Right lobe of liver (tissue), 6 donors: ENCODE results near the gene KRT10. TPM values are rescaled to one million over a fixed set of nuclear protein-coding genes. Genes with fewer than 3 reads are reported as not detected.
"Not testable (repeated sequence)": the region's sequence is repeated elsewhere in the genome, so short reads cannot be mapped to it uniquely, and the experiment has no call there.

Source experiments
- ATAC-seq, 4 donors: fragments of 200-7000 bp; cut with Tn5 transposase; one replicate each; pipeline ENCODE4 v1.9.1; 2020; ENCODE audit warnings: mild to moderate bottlenecking in 4 of 4, moderate library complexity in 4 of 4
- DNase-seq, 3 donors: peaks; one replicate each; pipeline ENCODE4 v3.0.0-alpha.2; 2020
- H3K27ac ChIP-seq, 3 donors: fragments of 200-600 bp; one replicate each; pipeline ENCODE4 v1.8.0; 2022
- H3K27me3 ChIP-seq, 2 donors: fragments of 200-600 bp; one replicate each; pipeline ENCODE4 v1.8.0; 2022
- H3K36me3 ChIP-seq, 4 donors: fragments of 200-600 bp; sonication (generic) in 1 of 4; one replicate each; pipeline versions ENCODE4 v1.5.1 to v1.8.0; 2017 to 2022; ENCODE audit warnings: control low read depth in 1 of 4
- H3K4me1 ChIP-seq, 4 donors: fragments of 200-600 bp; sonication (generic) in 1 of 4; one replicate each; pipeline versions ENCODE4 v1.5.1 to v1.8.0; 2017 to 2022; ENCODE audit warnings: control low read depth in 1 of 4
- H3K4me3 ChIP-seq, 3 donors: fragments of 200-600 bp; one replicate each; pipeline ENCODE4 v1.8.0; 2022
- H3K9me3 ChIP-seq, 4 donors: fragments of 200-600 bp; sonication (generic) in 1 of 4; one replicate each; pipeline versions ENCODE4 v1.5.1 to v1.8.0; 2017 to 2022; ENCODE audit warnings: control low read depth in 1 of 4
- POLR2A ChIP-seq: fragments of 450-650 bp; IDR thresholded peaks from one replicate; pipeline ENCODE4 v1.6.1; 2017; ENCODE audit warnings: antibody characterized with exemption, mild to moderate bottlenecking
- WGBS: methylation state at CpG from one replicate; pipeline ENCODE4 v1.1.6; 2018; ENCODE audit warnings: low coverage, low lambda C conversion rate; ENCODE audit not compliant: insufficient coverage; ENCODE audit errors: missing lambda C conversion rate; 5-methylcytosine and 5-hydroxymethylcytosine counted together
- intact Hi-C, 2 donors: fragments of 100-400 bp; cut with DNase I; formaldehyde crosslinking; loops; one replicate each; pipeline versions ENCODE4 v1.11.2 to v1.14.1; 2022
- total RNA-seq, 6 experiments: library from RNA; depleted of rRNA in 2 of 6; stranded (reverse); fragments of >200 nt in 2 of 6; fragmentation: NEBNext Ultra II Directional in 3 of 6; extraction: Animal tissue kit (Norgen Biotek cat#: 25700) in 3 of 6; gene quantifications; one replicate each; pipeline versions ENCODE4 v1.1.0 to v1.2.4, GENCODE V29; 2016 to 2023
- TF ChIP-seq, protein P1 (sequence below), 4 donors: fragments of 200-600 bp in 3 of 4; fragments of 450-650 bp in 1 of 4; IDR thresholded peaks; one replicate each; pipeline versions ENCODE4 v1.5.1 to v1.8.0; 2016 to 2022; ENCODE audit warnings: antibody characterized with exemption in 4 of 4, mild to moderate bottlenecking in 2 of 4
- donor health status: DM: no; HTN: yes; CAD: no.
- donor health status: DM: no; HTN: no; CAD: no.
- donor health status: DM: no; HTN: no; CAD: no.
- donor health status: DM: no; HTN: yes; CAD: no.
- donor health status: DM: no; HTN: yes; CAD: no.

KRT10 gene
- total RNA-seq, 6 experiments from 2014 or later: 11.4 to 20.4 (median 17.4) TPM

DNA sequence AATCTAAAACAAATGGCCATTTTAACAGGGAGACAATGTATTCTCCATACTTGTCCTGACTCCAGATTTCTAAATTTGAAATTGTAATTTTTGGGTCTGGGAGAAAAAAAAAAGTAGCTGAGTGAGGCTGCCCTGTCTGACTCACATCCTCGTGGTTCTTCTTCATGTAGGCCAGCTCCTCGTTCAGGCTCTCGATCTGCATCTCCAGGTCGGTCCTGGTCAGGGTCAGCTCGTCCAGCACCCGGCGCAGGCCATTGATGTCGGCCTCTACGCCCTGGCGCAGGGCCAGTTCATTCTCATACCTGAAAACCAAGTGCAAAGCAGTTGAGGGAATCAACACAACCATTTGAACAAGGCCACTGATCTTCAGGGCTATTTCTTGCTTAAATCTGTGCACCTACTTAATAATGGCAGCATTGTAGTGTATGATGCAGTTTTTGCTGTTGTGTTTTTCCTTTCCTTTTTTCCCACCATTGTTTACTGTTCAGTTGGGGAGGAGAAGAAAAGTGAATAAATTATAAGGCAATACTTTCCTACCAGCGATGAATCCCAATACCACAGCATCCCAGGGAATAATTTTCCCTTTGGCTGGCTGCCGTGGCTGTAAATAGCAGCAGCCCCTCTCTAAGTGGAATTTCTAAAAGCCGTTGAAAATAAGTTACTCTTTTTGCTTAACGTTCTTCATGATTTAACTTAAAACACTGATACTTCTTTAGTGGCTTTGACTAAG, 42.4 kb upstream of the KRT10 start:
- no peaks in the 10 kb centered on the region for H3K9me3 ChIP-seq
- intact Hi-C loops: no loop called here
- no peaks in the 10 kb centered on the region for H3K4me1 ChIP-seq
- WGBS: 70% methylated on average over 5 of the region's 14 CpGs
- H3K36me3 ChIP-seq: no peaks in the 10 kb centered on the region
- ATAC-seq (no peak), DNase-seq (no peak)
- H3K27me3 ChIP-seq: no peaks in the 10 kb centered on the region
- no peak for TF ChIP-seq POLR2A
- TF ChIP-seq, protein P1, sequence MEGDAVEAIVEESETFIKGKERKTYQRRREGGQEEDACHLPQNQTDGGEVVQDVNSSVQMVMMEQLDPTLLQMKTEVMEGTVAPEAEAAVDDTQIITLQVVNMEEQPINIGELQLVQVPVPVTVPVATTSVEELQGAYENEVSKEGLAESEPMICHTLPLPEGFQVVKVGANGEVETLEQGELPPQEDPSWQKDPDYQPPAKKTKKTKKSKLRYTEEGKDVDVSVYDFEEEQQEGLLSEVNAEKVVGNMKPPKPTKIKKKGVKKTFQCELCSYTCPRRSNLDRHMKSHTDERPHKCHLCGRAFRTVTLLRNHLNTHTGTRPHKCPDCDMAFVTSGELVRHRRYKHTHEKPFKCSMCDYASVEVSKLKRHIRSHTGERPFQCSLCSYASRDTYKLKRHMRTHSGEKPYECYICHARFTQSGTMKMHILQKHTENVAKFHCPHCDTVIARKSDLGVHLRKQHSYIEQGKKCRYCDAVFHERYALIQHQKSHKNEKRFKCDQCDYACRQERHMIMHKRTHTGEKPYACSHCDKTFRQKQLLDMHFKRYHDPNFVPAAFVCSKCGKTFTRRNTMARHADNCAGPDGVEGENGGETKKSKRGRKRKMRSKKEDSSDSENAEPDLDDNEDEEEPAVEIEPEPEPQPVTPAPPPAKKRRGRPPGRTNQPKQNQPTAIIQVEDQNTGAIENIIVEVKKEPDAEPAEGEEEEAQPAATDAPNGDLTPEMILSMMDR (IDR thresholded peaks at IDR 0.05): no peak
- H3K27ac ChIP-seq: no peak overlapping the region
- no peak overlapping the region for H3K4me3 ChIP-seq

DNA sequence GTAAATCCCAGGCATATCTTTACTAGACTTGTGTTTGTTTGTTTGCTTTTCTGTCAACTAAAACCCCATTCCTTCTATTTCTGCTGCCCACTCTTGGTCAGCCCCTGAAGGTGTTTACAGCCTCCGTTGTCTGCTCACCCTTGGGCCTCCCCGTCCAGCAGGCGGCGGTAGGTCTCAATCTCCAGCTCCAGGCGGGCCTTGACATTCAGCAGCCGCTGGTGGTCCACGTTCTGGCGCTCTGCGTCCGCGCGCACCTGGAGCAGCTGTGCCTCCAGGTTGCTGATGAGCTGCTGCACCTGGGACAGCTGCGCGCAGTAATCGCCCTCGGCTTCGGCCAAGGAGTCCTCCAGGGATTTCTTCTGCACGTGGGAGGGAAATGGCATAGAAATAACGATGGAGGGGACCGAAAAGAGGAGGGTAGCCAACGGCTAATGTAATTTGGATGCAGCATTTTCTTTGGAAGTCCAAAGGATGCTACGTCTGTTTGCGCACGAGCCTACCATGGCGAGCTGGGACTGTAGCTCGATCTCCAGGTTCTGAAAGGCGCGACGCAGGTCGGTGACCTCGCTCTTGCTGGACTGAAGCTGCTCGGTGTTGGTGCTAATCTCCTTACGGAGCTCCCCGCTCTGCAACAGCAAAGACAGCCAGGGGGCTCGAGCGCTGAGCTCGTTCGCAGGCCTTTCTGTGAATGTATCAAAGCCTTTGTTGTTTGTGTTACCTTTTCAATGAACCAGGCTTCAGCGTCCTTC, 40.7 kb upstream of the KRT10 start:
- H3K27me3 ChIP-seq: no peaks in the 10 kb centered on the region
- WGBS: 45% methylated on average over 34 of the region's 39 CpGs
- TF ChIP-seq, protein P1 (IDR thresholded peaks at IDR 0.05): no peak
- no peak for TF ChIP-seq POLR2A
- no peaks in the 10 kb centered on the region for H3K9me3 ChIP-seq
- intact Hi-C loops: no loop called here
- H3K36me3 ChIP-seq: no peaks in the 10 kb centered on the region
- DNase-seq (no peak), ATAC-seq (no peak)
- no peaks in the 10 kb centered on the region for H3K4me1 ChIP-seq
- H3K27ac ChIP-seq: no peak overlapping the region
- H3K4me3 ChIP-seq: no peak overlapping the region

DNA sequence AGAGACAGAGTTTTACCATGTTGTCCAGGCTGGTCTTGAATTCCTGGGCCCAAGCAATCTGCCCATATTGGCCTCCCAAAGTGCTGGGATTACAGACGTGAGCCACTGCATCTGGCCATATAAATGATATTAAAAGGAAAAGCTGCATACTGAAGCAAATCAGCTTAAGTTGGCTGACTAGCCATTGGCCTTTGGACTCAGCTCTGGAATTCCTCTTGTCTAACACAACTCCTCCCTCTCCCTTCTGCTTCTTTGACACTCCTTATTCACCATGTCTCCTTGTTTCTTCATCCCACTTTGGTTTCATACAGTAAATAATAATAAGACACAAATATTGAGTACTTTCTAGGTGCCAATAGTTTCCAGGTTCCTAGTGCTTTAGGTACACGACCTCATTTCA, 37.1 kb upstream of the KRT10 start:
- intact Hi-C loops: no loop called here
- 73% methylated on average over 2 of the region's 2 CpGs for WGBS
- no peak overlapping the region for H3K27ac ChIP-seq

DNA sequence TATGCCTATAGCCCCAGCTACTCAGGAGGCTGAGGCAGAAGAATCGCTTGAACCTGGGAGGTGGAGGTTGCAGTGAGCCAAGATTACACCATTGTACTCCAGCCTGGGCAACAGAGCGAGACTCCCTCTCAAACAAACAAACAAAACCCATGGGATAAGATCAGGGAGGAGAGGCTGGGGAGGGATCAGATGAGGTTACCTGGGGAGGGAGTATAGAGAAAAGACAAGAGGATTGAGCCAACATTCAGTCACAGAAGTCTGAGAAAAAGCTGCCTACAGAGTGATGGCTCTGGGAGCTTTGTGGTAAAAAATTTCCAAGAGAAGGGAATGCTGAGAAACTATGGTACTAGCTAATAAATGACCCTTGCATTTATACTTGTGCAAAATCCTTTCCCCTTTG, 36.3 kb upstream of the KRT10 start:
- intact Hi-C loops, H3K36me3 ChIP-seq, DNase-seq, H3K27me3 ChIP-seq, H3K4me1 ChIP-seq, H3K4me3 ChIP-seq, H3K9me3 ChIP-seq, ATAC-seq, H3K27ac ChIP-seq: not testable (repeated sequence)
- 70% methylated on average over 2 of the region's 2 CpGs for WGBS

More for the DNA sequence above, 37.1 kb upstream of the KRT10 start:
- Histone ChIP-seq H3K4me1 (no peaks in the 10 kb centered on the region), H3K4me3 (no peak overlapping the region), H3K27me3 (no peaks in the 10 kb centered on the region), H3K9me3 (no peaks in the 10 kb centered on the region), H3K36me3 (no peaks in the 10 kb centered on the region)
- ATAC-seq (no peak), DNase-seq (no peak)
- TF ChIP-seq, protein P1 (IDR thresholded peaks at IDR 0.05): no peak
- TF ChIP-seq POLR2A: no peak

DNA sequence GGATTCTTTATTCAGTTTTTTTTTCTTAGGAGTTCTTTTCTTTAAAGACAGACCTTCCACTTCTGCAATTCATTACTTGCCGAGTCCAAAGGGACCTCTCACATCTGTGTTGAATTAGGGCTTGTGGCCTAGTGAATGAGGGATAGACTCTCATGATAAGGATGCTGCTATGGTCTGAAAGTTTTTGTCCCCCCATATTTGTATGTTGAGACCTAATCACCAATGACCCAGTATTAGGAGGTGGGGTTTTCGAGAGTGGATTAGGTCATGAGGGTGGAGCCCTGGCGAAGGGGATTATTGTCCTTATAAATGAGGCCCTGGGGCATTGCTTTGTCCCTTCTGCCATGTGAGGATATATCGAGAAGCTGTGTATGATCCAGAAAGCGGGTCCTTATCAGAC, 35.1 kb upstream of the KRT10 start:
- Histone ChIP-seq H3K27ac (no peak overlapping the region), H3K36me3 (no peaks in the 10 kb centered on the region), H3K9me3 (no peaks in the 10 kb centered on the region), H3K4me1 (no peaks in the 10 kb centered on the region), H3K27me3 (no peaks in the 10 kb centered on the region), H3K4me3 (no peak overlapping the region)
- WGBS: 57% methylated on average over 5 of the region's 5 CpGs
- ATAC-seq (no peak), DNase-seq (no peak)
- TF ChIP-seq, protein P1 (IDR thresholded peaks at IDR 0.05): no peak
- TF ChIP-seq POLR2A: no peak
- intact Hi-C loops: no loop called here
